Putamen (tissue), 1 donor: ENCODE data around the gene ZNF787.
"Not testable (repeated sequence)": the region's sequence is repeated elsewhere in the genome, so short reads cannot be mapped to it uniquely, and the experiment has no call there.

Experiments
- DNase-seq: peaks from one replicate; pipeline ENCODE4 v3.0.0-alpha.2; 2016; ENCODE audit warnings: low spot score

Gene ZNF787

DNA sequence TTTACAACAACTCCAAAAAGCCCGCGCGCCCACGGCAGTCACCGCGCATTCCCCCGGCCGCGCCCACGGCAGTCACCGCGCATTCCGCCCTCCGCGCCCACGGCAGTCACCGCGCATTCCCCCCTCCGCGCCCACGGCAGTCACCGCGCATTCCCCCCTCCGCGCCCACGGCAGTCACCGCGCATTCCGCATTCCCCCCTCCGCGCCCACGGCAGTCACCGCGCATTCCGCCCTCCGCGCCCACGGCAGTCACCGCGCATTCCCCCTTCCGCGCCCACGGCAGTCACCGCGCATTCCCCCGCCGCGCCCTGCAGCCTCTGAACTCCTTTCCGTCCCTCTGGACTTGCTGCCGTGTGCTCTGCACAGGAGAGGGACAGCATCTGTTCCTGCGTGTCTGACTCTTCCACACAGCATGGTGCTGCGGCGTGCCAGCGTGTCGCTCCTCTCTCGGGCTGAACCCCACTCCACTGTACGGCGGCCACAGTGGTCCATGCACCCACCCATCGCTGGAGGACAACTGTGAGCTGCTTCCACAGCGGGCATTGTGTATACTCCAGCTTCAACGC lies 15.2 kb downstream of the ZNF787 start:
- not testable (repeated sequence) for DNase-seq

DNA sequence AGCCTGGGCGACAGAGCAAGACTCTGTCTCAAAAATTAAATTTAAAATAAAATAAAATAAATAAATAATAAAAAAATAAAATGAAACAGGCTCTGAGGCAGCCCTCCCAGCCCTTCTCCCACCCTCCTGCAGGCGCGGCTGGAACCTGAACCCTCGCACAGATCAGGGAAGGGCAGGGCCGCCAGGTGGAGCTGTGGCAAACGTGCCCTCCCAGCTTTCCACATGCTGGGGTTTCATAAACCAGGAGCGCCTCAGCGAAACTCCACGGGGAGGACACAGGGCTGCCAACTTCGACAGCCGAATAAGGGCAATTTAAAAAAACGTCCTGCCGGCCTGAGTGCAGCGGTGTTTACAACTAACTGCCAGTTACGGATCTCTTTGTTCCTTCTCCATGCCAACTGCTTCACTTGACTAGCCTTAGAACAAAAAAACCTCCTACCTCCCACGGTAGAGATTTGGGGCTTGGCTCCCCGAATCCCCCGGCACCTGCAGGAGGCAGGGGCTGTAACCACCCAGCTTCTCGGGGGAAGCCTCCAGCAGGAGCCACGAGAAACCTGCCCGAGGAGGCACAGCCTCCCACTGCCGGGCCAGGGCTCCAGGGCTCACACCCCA lies 15.9 kb downstream of the ZNF787 start:
- DNase-seq, result peak; percentile 58

- DNase-seq, result no peak
Observed at GRCh38 chr19:56104423-56104822, 16.7 kb downstream of the ZNF787 start.

DNA sequence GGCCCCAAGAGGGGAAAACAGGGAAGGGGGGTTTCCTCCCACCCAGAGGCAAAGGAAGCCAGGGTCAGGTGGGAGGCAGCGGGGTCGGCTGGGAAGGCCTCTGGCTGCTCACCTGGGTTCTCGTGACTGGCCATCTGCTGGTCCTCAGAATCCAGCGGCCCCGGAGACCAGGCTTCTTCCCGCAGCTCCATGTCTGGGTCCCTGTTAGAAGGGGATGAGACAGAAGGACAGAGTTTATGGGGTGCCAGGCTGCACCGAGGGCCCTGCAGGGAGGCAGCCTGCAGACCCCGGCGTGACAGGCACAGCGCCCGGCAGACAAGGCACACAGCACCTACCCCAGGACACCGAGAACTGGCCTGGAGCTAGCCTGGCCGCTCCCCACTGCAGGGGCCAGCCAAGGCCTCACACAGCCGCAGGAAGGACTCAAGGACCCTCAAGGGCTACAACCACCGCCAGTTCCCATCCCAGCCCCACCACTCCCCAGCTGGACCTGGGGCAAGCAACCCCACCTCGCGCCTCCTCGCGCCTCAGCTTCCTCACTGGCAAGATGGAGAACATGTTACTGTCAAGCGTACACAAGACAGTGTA lies 18.0 kb downstream of the ZNF787 start:
- no peak for DNase-seq

DNA sequence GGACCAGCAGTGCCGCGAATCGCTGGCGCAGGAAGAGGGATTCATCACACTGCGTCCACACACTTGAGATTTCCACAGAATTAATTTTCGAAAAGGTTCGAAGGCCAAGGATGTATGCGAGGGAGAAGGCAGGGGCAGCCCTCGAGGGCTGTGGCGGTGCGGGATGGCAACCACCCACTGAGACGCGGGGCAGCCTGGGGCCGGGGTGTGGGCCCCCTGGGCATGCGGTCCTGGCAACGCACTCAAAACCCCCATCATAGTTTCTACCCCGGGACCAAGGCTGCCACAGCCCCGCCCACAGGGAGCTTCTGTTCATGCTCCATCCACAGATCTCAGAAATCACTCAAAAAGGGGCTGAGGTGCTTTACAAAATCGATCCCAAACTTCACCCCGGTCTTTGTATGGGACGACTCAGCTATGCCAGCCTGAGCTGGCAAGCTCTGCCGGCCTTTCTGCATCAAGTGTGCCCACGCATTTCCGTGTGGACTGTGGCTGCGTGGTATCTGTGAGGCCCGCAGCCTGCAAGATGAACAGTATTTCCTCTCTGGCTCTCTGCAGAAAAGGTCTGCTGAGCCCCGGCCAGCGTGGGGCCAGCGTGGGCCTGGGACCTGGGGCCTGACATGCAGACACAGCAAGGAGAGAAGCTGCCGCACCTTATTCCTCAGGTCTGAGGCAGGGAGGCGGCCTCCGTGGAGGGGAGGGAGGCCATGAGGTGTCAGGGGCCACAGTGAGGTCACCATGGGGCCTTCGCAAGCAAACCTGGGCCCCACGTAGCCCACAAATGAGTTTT lies 19.2 kb downstream of the ZNF787 start:
- DNase-seq, result no peak

- no peak for DNase-seq
Observed at GRCh38 chr19:56101095-56101494, 20.0 kb downstream of the ZNF787 start.

DNA sequence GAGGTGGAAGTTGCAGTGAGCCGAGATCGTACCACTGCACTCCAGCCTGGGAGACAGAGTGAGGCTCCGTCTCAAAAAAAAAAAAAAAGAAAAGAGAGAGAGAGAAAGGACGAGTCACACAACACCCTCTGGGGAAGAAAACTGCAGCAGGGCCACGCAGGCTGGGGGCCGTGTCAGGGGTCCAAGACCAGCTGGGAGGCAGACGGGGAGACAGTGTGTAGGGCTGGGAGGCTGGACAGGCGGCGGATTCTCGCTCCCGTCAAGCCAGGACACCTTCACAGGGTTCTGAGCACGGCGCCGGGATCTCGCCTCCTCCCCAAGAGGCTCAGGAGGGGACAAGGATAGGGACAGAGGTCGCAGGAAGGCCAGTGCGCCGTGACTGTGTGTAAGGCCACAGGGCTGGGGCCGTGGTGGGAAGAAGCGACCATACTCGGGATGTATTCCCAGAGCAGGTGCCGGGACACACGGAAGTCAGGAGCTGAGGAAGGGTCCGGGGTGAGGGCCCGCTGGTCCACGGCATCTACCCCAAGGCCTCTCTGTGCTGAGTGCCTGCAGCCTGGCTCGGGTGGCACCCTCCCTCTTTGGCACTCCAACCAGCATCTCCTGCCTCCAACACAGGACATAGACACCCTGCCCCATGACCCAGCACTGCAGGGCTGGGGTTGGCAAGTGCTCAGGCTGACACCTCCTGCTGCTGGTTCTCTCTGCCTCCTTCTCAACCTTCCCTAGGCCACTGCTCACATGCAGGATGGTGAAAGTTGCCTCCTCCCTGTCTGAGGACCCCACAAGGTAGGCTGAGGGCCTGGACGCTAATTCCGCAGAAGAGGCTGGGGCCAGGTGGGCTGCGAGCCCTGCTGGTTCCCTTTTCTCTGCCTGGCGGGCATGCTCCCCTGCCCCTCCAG lies 21.2 kb downstream of the ZNF787 start:
- DNase-seq, result no peak

DNA sequence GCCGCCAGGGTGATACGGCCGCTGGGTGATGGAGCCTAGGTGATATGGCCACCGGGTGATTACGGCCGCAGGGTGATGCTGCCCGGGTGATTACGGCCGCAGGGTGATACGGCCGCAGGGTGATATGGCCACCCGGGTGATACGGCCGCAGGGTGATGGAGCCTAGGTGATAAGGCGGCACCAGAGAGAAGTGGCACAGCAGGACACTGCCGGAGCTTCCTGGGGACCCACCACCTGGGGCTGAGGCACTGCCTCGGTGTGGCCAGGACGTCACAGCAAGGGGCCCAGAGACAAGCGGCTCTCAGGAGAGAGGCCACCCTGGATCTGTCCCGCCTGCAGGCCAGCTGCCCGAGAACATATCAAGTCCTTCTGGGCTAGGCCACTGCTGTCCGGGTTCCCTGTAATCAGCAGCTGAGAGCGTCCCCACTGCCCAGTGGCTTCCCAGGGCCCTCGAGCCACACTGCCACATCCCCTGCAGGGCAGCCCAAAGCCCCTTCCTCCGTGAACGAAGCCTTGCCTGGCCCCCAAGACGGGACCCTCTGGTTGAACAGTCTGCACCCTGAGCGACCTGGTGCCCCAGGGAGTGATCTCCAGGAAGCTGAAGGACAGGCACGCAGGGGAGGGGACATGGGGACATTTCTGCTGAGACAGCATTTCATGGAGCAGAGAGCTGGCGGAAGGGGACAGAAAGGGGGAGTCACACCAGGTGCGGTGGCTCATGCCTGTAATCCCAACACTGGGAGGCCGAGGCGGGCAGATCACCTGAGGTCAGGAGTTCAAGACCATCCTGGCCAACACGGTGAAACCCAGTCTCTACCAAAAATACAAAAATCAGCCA lies 22.1 kb downstream of the ZNF787 start:
- DNase-seq, result no peak

DNA sequence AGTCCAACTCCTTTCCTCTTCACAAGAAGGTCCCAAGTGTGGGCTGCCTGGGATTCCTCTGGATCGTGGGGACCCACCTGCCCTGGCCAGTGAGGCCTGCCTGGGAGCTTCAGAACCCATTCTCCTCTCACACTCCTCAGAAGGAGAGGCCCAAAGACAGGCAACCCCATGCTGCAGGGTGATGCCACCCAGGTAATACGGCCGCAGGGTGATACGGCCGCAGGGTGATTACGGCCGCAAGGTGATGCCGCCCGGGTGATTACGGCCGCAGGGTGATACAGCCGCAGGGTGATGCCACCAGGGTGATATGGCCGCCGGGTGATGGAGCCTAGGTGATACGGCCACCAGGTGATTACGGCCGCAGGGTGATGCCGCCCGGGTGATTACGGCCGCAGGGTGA lies 22.9 kb downstream of the ZNF787 start:
- DNase-seq, result not testable (repeated sequence)

- no peak for DNase-seq
Observed at GRCh38 chr19:56097776-56098175, 23.3 kb downstream of the ZNF787 start.

- DNase-seq, result no peak
Observed at GRCh38 chr19:56097306-56097705, 23.8 kb downstream of the ZNF787 start.

DNA sequence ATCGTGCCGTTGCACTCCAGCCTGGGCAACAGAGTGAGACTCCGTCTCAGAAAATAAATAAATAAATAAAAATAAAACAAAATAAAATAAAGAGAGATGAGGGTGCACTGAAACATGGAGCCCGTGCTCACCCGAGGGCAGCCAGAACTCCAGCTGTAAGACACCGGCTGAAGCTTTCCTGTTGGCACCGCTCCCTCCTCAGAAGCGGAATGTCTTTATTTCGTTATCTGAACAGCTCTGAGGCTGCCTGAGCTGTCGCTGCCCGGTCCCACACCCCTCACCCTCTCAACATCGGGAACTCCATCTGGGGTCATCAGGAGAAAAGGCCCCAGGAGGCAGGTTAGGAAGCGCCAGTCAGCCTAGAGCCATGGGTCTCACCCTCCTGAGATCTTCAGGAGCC lies 24.4 kb downstream of the ZNF787 start:
- DNase-seq, result no peak

DNA sequence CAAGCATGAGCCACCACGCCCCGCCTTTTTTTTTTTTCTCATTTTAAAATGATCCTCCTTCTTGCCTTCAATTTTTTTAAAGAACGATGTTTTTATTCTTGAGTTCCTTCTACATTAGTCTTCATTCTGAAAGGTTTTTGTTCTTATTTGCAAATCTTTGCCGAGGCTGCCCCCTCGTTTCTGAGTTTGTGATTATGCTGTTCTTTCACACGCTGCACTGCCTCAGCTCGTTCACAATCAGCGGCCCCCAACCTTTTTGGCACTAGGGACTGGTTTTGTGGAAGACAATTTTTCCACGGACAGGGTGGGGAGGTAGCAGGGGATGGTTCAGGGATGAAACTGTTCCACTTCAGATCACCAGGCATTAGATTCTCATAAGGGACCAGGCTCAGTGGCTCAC lies 26.6 kb downstream of the ZNF787 start:
- no peak for DNase-seq

- no peak for DNase-seq
Observed at GRCh38 chr19:56092685-56093631, 28.1 kb downstream of the ZNF787 start.

DNA sequence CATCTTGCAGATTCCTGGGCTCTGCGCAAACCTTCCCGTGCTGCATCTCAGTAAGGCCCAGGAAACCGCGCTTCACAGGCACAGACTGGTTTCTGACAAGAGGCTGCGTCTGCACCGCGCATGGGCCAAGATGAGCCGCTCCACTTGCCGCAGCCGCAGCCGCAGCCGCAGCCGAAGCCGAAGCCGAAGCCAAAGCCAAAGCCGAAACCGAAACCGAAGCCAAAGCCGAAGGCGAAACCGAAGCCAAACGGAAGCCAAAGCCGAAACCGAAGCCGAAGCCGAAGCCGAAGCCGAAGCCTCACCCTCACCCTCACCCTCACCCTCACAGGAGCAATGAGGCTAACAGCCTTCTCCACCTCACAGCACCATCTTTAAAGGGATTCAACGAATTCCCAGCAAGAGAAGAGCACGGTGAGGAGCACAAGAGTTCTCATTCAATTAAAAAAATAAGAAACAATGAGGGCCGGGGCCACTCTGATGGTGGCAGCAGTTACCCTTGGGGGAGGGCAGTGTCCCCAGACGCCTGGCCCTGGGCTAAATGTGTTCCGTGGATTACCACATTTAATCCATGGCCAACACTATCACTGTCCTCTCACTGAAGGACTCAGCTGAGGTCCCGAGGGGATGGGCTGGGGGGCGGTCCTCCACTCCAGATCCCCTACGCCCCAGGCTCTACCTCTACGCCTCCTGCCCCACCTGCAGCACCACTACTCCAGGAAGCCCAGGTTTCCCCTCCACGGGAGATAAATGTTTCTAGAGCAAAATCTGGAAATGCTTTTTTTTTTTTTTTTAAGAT lies 29.1 kb downstream of the ZNF787 start:
- DNase-seq, result no peak

GRCh38 chr19:56091066-56091490 lies 30.0 kb downstream of the ZNF787 start:
- peak; percentile 80 for DNase-seq

- no peak for DNase-seq
Observed at GRCh38 chr19:56089344-56089743, 31.8 kb downstream of the ZNF787 start.

- DNase-seq, result no peak
Observed at GRCh38 chr19:56088497-56089215, 32.4 kb downstream of the ZNF787 start.
